ENCODE data around the gene CISH. TPM values are rescaled to one million over a fixed set of nuclear protein-coding genes. Genes with fewer than 3 reads are reported as not detected.

Gene CISH, protein sequence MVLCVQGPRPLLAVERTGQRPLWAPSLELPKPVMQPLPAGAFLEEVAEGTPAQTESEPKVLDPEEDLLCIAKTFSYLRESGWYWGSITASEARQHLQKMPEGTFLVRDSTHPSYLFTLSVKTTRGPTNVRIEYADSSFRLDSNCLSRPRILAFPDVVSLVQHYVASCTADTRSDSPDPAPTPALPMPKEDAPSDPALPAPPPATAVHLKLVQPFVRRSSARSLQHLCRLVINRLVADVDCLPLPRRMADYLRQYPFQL
- 0.10 and 0.35 TPM in 2 replicates for total RNA-seq
- 0.43 TPM for polyA plus RNA-seq (2012)

DNA sequence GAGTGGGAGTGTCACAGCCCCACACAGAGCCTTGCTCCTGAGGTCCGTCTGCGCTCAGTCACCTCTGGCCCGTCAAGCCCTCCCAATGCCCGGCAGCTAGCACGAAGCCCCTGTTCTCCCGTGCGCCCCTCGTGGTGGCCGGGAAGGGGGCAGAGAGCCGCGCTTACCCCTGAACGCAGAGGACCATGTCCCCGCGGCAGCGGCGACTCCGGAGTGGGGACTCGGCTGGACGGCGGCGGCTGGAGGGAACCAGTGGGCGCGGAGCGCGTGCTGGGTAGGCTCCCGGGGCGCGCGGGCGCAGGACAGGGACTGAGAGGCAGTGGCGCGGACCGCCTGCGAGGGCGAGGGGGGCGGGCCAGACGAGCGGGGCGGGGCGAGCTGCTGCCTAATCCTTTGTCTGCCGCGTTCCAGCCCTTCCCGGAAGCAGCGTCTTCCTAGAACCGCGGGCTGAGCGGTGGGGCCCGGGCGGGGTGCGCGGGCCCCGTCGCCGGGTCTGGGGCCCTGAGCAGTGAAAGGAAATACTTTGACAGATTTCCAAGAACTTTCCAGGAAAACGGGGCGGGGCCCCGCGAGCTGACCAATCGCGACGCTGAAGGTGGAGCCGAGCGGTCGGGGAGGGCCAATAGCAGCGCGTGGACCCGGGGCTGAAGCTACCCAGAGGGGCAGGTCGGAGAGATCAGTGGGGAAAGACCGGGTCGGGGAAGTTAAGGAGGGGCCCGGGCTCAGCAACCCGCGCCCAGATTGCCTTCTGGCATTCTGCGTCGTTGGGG lies at the start of gene CISH:
Gene CISH, minus strand, starts transcription at position 311 of the 770 bp plus-strand sequence. Its CDS starts 124 bp downstream, at position 187.
- DNase-seq (ENCODE audit: low read depth) = peak; percentile 94

DNA sequence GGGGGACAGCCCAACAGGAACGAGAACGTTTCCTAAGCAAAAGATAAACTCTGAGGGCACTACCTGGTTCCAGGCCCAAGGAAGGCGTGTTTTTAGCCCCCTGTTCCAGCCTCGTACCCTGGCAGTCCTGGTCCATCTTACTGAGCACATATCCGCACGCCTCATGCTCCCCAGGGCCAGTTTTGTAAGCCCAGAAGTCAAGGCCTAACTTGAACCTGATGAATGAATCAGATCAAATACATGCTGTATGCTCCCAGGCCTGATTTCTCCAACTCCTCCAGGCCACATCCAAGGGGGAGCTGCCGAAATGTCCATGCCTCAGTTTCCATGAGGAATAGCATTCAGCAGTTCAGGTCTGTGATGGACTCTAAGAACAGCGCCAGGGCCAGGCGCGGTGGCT lies 48.8 kb upstream of the CISH start:
- DNase-seq (ENCODE audit: low read depth) = no peak

GRCh38 chr3:50658831-50659230 lies 47.3 kb upstream of the CISH start:
- no peak for DNase-seq (ENCODE audit: low read depth)

DNA sequence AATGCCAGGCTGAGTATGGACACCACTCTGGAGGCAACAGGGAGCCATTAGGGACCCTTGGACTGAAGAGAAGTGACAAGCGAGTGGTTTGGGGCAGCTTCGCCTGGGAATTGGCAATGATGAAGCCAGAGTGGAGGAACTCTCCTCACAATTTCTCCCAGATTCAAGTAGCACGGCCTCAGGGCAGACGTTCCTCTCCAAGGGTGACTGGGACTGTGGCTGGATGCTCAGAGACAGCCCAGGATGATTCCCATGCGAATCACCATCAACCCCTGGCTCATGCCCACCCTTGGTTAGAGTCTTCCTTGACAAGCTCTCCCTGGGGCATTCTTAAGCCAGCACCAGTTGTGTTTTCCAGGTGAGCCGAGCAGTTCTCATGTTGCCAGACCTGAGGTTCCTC lies 46.8 kb upstream of the CISH start:
- no peak for DNase-seq (ENCODE audit: low read depth)

GRCh38 chr3:50657816-50658215 lies 46.2 kb upstream of the CISH start:
- DNase-seq (ENCODE audit: low read depth) = no peak

DNA sequence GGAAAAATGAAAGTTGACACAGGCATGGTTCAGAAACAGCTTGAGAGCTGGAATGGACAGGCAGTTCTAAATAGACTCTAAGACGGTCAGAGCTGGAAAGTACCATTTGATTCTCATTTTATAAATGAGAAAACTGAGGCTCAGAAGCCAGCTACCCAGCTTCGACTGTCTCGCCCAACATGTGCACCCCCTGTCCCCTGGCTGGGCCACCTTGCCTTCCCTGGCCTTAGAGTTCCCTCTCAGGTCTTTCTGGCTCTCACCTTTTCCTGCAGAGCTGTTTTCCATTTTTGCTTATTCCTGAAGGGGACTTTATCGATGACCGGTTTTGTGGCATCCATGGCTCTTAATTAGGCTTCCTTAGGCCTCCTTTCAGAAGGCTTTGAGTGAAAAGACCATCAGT lies 45.8 kb upstream of the CISH start:
- DNase-seq (ENCODE audit: low read depth) = no peak

- no peak for DNase-seq (ENCODE audit: low read depth)
Observed at GRCh38 chr3:50656417-50657195, 45.0 kb upstream of the CISH start.

DNA sequence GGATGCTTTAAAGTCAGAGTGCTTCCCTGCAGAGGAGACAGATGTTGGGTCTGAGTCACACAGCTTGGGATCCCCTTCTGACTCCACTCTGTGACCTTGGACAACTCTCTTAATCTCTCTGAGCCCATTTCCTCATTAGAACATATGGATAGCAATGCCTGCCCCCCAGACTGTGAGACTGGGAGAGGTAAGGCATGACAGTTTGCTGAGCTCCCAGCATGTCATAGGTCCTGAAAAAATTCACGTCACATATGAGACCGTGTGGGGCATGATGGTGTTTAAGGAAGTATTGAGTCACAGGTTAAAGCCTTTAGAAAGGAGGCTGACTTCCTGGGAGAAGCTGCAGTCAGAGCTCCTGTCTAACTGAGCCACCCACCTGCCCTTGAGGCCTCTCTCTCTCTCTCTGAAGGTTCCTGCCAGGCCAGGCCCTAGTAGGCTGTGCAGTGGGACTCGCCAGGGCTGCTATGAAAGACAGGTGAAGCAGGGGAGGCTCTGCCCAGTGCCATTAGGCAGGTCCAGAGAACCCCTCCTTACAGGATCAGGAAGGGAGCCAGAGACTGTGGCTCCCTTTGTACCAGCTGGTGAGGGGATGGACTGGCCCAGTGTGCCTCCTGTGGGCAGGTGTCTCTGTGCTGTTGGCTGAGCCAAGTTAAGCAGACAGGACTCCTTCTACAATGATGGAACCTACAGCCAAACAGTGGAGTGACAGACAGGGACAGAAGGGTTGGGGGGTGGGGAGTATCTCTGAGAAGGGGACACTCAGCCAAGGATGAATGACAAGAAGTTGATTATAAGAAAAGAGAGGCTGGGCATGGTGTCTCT lies 43.6 kb upstream of the CISH start:
- peak; percentile 37 for DNase-seq (ENCODE audit: low read depth)

GRCh38 chr3:50653937-50654595 lies 42.5 kb upstream of the CISH start:
- no peak for DNase-seq (ENCODE audit: low read depth)

- no peak for DNase-seq (ENCODE audit: low read depth)
Observed at GRCh38 chr3:50652709-50653108, 41.1 kb upstream of the CISH start.

DNA sequence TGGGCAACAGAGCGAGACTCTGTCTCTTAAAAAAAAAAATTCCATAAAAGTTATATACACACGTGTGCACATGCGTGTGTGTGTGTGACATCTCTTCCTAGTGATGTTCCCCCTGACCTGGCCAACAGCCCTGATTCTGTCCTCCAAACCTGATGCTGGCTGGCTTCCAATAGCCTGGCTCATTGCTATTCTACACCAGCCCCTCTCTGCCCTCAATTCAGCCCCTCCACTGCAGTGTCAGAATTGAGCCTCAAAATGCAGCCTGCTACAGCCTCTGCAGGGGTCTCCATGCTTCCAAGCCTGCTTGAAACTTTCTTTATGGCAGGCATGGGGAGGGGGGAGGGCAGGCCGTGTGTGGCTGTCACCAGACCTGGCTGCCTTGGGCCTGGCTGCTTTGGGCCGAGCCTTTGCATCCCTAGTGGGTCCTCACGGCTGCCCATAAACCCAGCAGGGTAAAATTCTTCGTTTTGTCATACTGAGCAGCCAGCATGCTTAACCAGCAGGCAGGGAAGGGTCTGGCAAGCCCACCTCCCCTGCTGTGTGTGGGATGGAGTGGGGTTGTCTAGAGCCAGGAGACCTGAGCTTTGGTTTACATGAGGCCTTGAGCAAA lies 40.5 kb upstream of the CISH start:
- no peak for DNase-seq (ENCODE audit: low read depth)

- DNase-seq (ENCODE audit: low read depth) = no peak
Observed at GRCh38 chr3:50651445-50651844, 39.9 kb upstream of the CISH start.

DNA sequence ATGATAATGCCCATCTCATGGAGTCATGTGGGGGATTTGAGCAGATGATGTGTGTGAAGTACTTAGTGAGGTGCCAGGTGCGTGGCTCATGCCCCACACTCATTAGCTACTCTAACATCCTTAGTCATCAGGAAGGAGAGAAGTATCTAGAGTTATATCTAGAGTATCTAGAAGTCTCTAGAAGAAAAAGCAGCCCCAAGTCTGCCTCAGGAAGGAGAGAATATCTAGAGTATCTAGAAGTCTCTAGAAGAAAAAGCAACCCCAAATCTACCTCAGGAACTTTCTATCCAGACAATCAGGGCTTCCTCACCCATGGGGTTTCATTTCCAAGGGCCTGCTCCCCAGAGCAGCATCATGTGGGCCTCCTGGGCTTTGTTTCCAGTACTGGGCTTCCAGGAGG lies 38.4 kb upstream of the CISH start:
- no peak for DNase-seq (ENCODE audit: low read depth)

DNA sequence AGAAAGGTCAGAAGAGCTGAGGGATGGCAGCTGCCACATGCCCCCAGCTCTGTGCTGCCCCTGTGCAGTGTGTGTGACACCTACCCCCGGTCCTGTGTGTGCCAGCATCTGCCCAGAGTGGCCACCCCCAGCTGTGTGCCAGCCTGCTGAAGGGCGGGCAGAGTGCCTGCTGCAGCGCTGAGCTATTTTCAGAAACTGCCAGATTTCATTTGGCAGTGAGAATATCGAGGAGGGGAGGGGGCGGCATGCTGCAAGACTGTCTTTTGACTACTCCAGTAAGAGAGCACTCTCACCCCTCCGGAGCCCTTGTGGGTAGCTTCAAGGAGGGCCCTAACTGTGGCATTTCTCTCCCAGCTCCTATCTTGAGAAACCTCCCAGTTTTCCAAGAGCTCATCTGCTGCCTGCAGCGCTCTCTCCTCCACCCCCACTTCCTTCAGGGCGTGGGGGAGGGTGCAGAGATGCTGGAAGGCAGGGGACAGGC lies 37.9 kb upstream of the CISH start:
- DNase-seq (ENCODE audit: low read depth) = peak; percentile 45

- no peak for DNase-seq (ENCODE audit: low read depth)
Observed at GRCh38 chr3:50648944-50649343, 37.4 kb upstream of the CISH start.

- DNase-seq (ENCODE audit: low read depth) = no peak
Observed at GRCh38 chr3:50648313-50648712, 36.7 kb upstream of the CISH start.

DNA sequence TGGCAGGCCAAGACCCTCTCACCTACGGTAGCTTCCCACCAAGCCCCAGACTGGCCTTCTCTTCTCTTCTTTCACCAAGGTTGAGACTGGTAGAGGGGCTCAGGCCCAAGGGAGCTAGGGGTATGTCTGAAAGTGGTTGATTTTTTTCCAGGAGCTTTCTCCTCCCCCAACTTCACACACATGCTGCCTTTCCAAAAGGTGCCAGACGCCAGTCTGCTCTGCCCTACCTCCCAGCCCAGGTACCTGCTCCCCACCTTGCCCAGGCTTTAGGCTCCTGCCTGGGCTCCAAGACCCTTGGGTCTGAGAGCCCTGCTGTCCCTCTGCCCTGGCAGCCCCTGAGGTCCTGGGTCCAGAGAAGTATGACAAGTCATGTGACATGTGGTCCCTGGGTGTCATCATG lies 33.8 kb upstream of the CISH start:
- no peak for DNase-seq (ENCODE audit: low read depth)

GRCh38 chr3:50644561-50644960 lies 33.0 kb upstream of the CISH start:
- no peak for DNase-seq (ENCODE audit: low read depth)

- no peak for DNase-seq (ENCODE audit: low read depth)
Observed at GRCh38 chr3:50642382-50642781, 30.8 kb upstream of the CISH start.

GRCh38 chr3:50639055-50639494 lies 27.5 kb upstream of the CISH start:
- DNase-seq (ENCODE audit: low read depth) = peak; percentile 88

Measured in myocyte (in vitro differentiated cells).